HG03565 (cell line): ENCODE data around the gene SERPINB11.
"Not testable (repeated sequence)": the region's sequence is repeated elsewhere in the genome, so short reads cannot be mapped to it uniquely, and the experiment has no call there.

ENCODE experiments used
- ATAC-seq: cut with Tn5 transposase; IDR thresholded peaks from one replicate; pipeline ENCODE4 v1.9.1; 2021; ENCODE audit warnings: mild to moderate bottlenecking, moderate library complexity; ENCODE audit not compliant: unreplicated experiment

The SERPINB11 gene

GRCh38 chr18:63725682-63726480, 23.1 kb downstream of the SERPINB11 start:
- ATAC-seq, result no peak

DNA sequence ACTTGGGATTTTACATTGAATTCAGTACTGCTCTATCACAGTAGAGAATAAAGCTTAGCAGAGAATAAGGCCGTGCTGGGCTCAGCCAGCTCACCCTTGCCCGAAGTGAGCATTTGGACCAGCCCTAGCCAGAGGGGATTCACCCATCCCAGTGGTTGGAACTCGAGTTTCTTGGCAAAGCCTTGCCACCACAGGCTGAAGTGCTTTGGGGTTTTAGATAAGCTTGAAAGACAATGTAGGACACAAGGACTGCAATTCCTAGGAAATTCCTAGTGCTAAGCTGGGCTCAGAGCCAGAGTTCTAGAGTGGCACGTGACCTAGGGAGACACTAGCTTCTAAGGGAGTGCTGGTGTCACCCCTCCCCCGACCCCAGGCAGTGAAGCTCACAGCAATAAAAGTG, 28.0 kb downstream of the SERPINB11 start:
- no peak for ATAC-seq

- no peak for ATAC-seq
These were observed 28.5 kb downstream of the SERPINB11 start for GRCh38 chr18:63731215-63731614.

DNA sequence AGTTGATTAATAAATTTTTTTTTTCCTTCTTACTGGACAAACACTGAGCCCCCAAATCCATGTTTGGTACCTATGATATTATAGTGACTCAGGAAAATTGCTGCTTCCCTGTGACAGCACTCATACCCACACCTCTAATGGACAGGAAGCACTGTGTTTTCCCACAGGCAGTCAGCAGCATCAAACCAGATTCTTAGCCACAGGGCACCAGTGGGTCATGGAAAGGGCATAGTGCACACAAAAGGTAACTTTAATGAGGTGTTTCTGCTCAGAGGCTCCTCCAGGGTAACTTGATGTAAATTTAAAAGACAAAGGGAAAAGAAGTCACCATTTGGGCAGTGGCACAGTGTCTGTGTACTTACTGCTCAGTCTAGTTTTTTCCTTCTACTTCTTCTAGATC, 34.1 kb downstream of the SERPINB11 start:
- ATAC-seq, result no peak

DNA sequence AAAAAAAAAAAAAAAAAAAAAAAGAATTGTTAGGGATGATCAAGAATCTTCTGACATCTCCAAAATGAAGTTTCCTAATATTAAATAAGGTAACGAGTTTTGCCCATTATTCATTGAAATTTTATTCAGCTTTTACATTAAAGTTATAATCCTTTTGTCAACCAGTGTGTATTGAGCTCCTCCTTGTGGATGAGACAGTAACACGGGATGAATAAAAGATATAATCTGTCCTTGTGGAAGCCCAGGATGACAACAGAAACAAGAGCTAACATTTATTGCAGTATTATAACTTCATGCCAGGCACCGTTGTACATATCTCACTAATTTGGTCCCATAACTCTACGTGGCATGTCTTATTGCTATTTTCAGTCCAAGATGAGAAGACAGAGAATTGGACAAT, 39.0 kb downstream of the SERPINB11 start:
- no peak for ATAC-seq

DNA sequence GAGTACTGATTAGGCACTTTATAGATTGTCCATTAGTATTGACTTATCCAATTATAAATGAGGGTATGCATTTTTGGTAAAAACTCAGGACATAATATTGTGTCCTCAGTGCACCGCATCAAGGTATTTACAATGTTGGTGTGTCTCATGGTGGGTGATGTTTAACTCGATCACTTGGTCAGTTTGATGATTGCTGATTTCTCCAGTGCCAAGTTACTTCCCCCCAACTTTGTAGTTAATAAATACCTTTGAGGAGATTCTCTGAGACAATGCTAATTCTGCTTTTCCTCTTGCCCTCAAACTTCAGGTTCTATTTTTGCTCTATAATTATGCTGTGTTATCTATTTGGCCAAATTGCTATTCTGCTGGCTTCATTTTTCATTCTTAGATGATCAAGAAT, 44.2 kb downstream of the SERPINB11 start:
- no peak for ATAC-seq

GRCh38 chr18:63749489-63749888, 46.7 kb downstream of the SERPINB11 start:
- no peak for ATAC-seq

- no peak for ATAC-seq
These were observed 49.9 kb downstream of the SERPINB11 start for GRCh38 chr18:63752636-63753035.

DNA sequence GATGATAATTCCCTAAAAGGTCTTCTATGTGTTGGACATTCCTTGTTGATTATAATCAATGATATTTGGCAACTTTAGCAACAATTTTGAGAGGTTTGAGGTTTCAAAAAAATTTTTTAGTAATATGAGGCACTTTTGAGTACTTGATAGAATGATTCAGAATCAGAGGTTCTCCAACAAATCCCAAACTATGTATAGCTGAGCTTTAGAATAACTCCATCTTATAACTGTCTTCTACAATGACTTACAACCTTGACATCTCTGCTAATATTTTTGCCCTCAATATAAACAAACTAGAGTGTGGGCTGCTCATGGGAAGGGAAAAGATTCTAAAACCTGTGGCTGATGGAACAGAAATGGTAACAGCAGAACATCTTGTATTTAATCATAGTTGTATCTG, 50.9 kb downstream of the SERPINB11 start:
- ATAC-seq, result no peak

DNA sequence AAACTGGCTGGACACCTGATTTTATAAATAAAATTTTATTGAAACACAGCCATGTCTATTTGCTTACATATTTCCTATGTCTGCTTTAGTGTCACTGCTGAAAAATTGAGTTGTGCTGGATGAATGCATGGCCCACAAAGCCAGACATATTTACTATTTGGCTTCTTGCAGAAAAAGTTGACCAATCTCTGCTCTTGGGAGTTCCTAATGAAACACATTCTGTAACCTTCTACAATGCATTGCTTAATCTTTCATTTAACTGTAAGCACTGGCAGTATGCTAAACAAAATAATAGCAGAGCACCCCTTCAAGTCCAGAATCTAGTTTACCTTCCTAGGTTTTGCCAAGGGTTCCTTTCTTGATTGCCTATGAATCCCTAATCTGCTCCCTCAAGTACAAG, 54.8 kb downstream of the SERPINB11 start:
- ATAC-seq, result no peak

GRCh38 chr18:63758615-63759240, 56.0 kb downstream of the SERPINB11 start:
- ATAC-seq, result no peak

DNA sequence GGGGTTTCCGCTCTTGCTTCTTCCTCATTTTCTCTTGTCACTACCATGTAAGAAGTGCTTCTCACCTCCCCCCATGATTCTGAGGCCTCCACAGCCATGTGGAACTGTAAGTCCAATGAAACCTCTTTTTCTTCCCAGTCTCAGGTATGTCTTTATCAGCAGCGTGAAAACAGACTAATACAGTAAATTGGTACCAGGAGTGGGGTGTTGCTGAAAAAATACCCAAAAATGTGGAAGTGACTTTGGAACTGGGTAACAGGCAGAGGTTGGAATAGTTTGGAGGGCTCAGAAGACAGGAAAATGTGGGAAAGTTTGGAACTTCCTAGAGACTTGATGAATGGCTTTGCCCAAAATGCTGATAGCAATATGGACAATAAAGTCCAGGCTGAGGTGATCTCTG, 57.0 kb downstream of the SERPINB11 start:
- not testable (repeated sequence) for ATAC-seq

GRCh38 chr18:63762518-63762917, 59.8 kb downstream of the SERPINB11 start:
- ATAC-seq, result no peak

GRCh38 chr18:63763831-63764600, 61.3 kb downstream of the SERPINB11 start:
- no peak for ATAC-seq

- no peak for ATAC-seq
These were observed 63.1 kb downstream of the SERPINB11 start for GRCh38 chr18:63765837-63766236.
